HG02678 (cell line): ENCODE measurements around the gene ADAMTS5.

ENCODE experiments used
- ATAC-seq: cut with Tn5 transposase; IDR thresholded peaks from one replicate; pipeline ENCODE4 v1.9.1; 2021; ENCODE audit warnings: mild to moderate bottlenecking, moderate library complexity; ENCODE audit not compliant: unreplicated experiment

ADAMTS5 gene

GRCh38 chr21:26949830-26950229 is 17.1 kb downstream of the ADAMTS5 start:
- ATAC-seq: no peak

- ATAC-seq: no peak
Measured at GRCh38 chr21:26948194-26948593, 18.7 kb downstream of the ADAMTS5 start.

- ATAC-seq: no peak
Measured at GRCh38 chr21:26946744-26947446, 20.0 kb downstream of the ADAMTS5 start.

GRCh38 chr21:26945916-26946675 is 20.8 kb downstream of the ADAMTS5 start:
- no peak for ATAC-seq

GRCh38 chr21:26943921-26944320 is 23.0 kb downstream of the ADAMTS5 start:
- no peak for ATAC-seq

GRCh38 chr21:26941421-26941820 is 25.5 kb downstream of the ADAMTS5 start:
- no peak for ATAC-seq

GRCh38 chr21:26939601-26940111 is 27.2 kb downstream of the ADAMTS5 start:
- no peak for ATAC-seq

GRCh38 chr21:26936641-26937040 is 30.2 kb downstream of the ADAMTS5 start:
- ATAC-seq: no peak

GRCh38 chr21:26935977-26936376 is 30.9 kb downstream of the ADAMTS5 start:
- no peak for ATAC-seq

GRCh38 chr21:26934383-26934782 is 32.5 kb downstream of the ADAMTS5 start:
- ATAC-seq: no peak

GRCh38 chr21:26933448-26933847 is 33.4 kb downstream of the ADAMTS5 start:
- no peak for ATAC-seq

GRCh38 chr21:26925636-26926035 is 41.3 kb downstream of the ADAMTS5 start:
- no peak for ATAC-seq

GRCh38 chr21:26925122-26925521 is 41.8 kb downstream of the ADAMTS5 start:
- ATAC-seq: no peak

- ATAC-seq: no peak
Measured at GRCh38 chr21:26923986-26924385, 42.9 kb downstream of the ADAMTS5 start.

- no peak for ATAC-seq
Measured at GRCh38 chr21:26920055-26920454, 46.8 kb downstream of the ADAMTS5 start.

- no peak for ATAC-seq
Measured at GRCh38 chr21:26918323-26919079, 48.4 kb downstream of the ADAMTS5 start.

- ATAC-seq: no peak
Measured at GRCh38 chr21:26916799-26917198, 50.1 kb downstream of the ADAMTS5 start.

- no peak for ATAC-seq
Measured at GRCh38 chr21:26914557-26914956, 52.3 kb downstream of the ADAMTS5 start.

GRCh38 chr21:26912466-26912865 is 54.4 kb downstream of the ADAMTS5 start:
- ATAC-seq: no peak

- ATAC-seq: no peak
Measured at GRCh38 chr21:26909972-26910371, 56.9 kb downstream of the ADAMTS5 start.

GRCh38 chr21:26900980-26901379 is 65.9 kb downstream of the ADAMTS5 start:
- no peak for ATAC-seq
